ENCODE results near the gene CCND3.

DNA sequence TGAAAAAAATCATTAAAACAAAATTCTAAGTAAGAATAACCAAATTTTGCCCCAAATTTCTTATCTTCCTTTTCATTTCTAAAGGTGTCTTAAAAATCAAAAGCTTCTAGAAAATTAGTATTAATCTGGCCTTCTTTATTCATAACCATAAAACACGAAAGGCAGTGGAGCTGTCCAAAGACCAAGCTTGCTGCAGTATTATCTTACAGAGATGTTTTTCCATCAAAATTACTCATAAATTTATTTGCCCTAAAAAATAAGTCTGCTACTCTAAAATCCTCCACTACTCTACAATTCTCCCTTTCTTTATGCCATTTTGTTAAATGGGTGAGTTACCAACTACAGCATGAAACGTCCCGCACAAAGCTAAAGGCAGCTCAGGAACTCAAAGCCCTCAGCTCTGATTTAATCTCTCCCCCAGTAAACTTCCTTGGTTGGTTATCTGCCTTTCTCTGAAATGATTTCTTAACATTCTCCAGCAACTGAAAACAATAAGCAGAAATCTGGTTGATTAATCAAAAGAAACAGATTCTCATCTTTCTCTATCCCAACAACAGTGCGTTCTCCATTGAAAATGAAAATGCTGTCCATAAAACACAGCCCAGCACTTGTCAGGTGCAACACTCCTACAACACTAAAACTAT is 48.6 kb downstream of the CCND3 start:
- no peak for TF ChIP-seq ASH2L (IDR thresholded peaks at IDR 0.05; ENCODE audit: low read length)
- TF ChIP-seq, protein P1, sequence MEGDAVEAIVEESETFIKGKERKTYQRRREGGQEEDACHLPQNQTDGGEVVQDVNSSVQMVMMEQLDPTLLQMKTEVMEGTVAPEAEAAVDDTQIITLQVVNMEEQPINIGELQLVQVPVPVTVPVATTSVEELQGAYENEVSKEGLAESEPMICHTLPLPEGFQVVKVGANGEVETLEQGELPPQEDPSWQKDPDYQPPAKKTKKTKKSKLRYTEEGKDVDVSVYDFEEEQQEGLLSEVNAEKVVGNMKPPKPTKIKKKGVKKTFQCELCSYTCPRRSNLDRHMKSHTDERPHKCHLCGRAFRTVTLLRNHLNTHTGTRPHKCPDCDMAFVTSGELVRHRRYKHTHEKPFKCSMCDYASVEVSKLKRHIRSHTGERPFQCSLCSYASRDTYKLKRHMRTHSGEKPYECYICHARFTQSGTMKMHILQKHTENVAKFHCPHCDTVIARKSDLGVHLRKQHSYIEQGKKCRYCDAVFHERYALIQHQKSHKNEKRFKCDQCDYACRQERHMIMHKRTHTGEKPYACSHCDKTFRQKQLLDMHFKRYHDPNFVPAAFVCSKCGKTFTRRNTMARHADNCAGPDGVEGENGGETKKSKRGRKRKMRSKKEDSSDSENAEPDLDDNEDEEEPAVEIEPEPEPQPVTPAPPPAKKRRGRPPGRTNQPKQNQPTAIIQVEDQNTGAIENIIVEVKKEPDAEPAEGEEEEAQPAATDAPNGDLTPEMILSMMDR (IDR thresholded peaks at IDR 0.05; ENCODE audit: control extremely low read depth in 1 of 3, insufficient read depth in 1 of 3, low read depth in 1 of 3, low read length in 3 of 3): no peak
- TF ChIP-seq JUND (IDR thresholded peaks at IDR 0.05; ENCODE audit: low read length): no peak
- no peak for TF ChIP-seq SIX5 (IDR thresholded peaks at IDR 0.05; ENCODE audit: low read depth, low read length)
- no peak for TF ChIP-seq PHF8 (conservative IDR thresholded peaks at IDR 0.05; ENCODE audit: low read depth, low read length)
- TF ChIP-seq ZNF274 (IDR thresholded peaks at IDR 0.05; ENCODE audit: borderline replicate concordance, extremely low read depth, low read length): no peak
- no peak for TF ChIP-seq GTF2F1 (IDR thresholded peaks at IDR 0.05; ENCODE audit: borderline replicate concordance, low read depth, low read length)
- no peak for TF ChIP-seq EP300 (IDR thresholded peaks at IDR 0.05; ENCODE audit: borderline replicate concordance in 1 of 2, low read depth in 2 of 2, low read length in 2 of 2)
- no peak for TF ChIP-seq POLR2AphosphoS5 (IDR thresholded peaks at IDR 0.05; ENCODE audit: low read depth, low read length)
- TF ChIP-seq, protein P2, sequence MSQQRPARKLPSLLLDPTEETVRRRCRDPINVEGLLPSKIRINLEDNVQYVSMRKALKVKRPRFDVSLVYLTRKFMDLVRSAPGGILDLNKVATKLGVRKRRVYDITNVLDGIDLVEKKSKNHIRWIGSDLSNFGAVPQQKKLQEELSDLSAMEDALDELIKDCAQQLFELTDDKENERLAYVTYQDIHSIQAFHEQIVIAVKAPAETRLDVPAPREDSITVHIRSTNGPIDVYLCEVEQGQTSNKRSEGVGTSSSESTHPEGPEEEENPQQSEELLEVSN (IDR thresholded peaks at IDR 0.05): no peak
- TF ChIP-seq POLR2A (IDR thresholded peaks at IDR 0.05; ENCODE audit: control extremely low read depth in 1 of 2, low read depth in 2 of 2, low read length in 2 of 2): no peak
- no peak for TF ChIP-seq KDM5A (IDR thresholded peaks at IDR 0.05; ENCODE audit: low read length)
- no peak for TF ChIP-seq EZH2 (IDR thresholded peaks at IDR 0.05; ENCODE audit: low read depth, low read length, severe bottlenecking)

Data from H1 (cell line).